Dendritic cell treated with granulocyte-macrophage colony-stimulating factor and Interleukin-4, amounts not matched to agents 40 ng/mL and 50 ng/mL, for 4 days (primary cell): ENCODE results near the gene KXD1.
"Not testable (repeated sequence)": the region's sequence is repeated elsewhere in the genome, so short reads cannot be mapped to it uniquely, and the experiment has no call there.

Source experiments
- H3K27ac Mint-ChIP-seq: one replicate; pipeline ENCODE4 v1.8.0; 2022; ENCODE audit warnings: mild to moderate bottlenecking, mixed read lengths
- H3K27me3 Mint-ChIP-seq: one replicate; pipeline ENCODE4 v1.8.0; 2022; ENCODE audit warnings: mild to moderate bottlenecking, mixed read lengths
- H3K36me3 Mint-ChIP-seq: one replicate; pipeline ENCODE4 v1.8.0; 2022; ENCODE audit warnings: low read depth, mixed read lengths
- H3K4me1 Mint-ChIP-seq: one replicate; pipeline ENCODE4 v1.8.0; 2022; ENCODE audit warnings: low read depth, mixed read lengths
- H3K4me3 Mint-ChIP-seq: one replicate; pipeline ENCODE4 v1.8.0; 2022; ENCODE audit warnings: mild to moderate bottlenecking, moderate library complexity, mixed read lengths
- H3K9me3 Mint-ChIP-seq: one replicate; pipeline ENCODE4 v1.8.0; 2022; ENCODE audit warnings: mixed read lengths
- intact Hi-C: fragments of 100-400 bp; cut with micrococcal nuclease; formaldehyde crosslinking; loops from one replicate; pipeline ENCODE4 v1.15.0; 2022

Gene KXD1

GRCh38 chr19:18522124-18522861, 35.4 kb upstream of the KXD1 start:
- H3K4me1 Mint-ChIP-seq, result peaks cover 38% of the 10 kb centered on the region
- intact Hi-C loops, result loop anchor here (1.0 to 5.0 kb wide), 6 partner anchors 21 to 114 kb away; partner anchors contain the start of genes FKBP8, KXD1, REX1BD and UBA52
- H3K4me3 Mint-ChIP-seq, result peak overlapping the region; percentile 90
- H3K27me3 Mint-ChIP-seq, result no peaks in the 10 kb centered on the region
- H3K9me3 Mint-ChIP-seq, result no peaks in the 10 kb centered on the region
- H3K27ac Mint-ChIP-seq, result peak overlapping the region; percentile 88
- peaks cover 39% of the 10 kb centered on the region for H3K36me3 Mint-ChIP-seq

GRCh38 chr19:18522862-18523440, 34.7 kb upstream of the KXD1 start:
- peak overlapping the region; percentile 88 for H3K27ac Mint-ChIP-seq
- not testable (repeated sequence) for H3K4me3 Mint-ChIP-seq, H3K27me3 Mint-ChIP-seq, H3K9me3 Mint-ChIP-seq
- H3K4me1 Mint-ChIP-seq, result peaks cover 32% of the 10 kb centered on the region
- intact Hi-C loops, result loop anchor here (1.0 to 5.0 kb wide), 6 partner anchors 20 to 113 kb away; partner anchors contain the start of genes FKBP8, KXD1, REX1BD and UBA52
- peaks cover 37% of the 10 kb centered on the region for H3K36me3 Mint-ChIP-seq

- Mint-ChIP-seq H3K27me3 (no peaks in the 10 kb centered on the region), H3K27ac (peak overlapping the region; percentile 17), H3K4me3 (no peak overlapping the region), H3K9me3 (no peaks in the 10 kb centered on the region), H3K36me3 (peaks cover 32% of the 10 kb centered on the region), H3K4me1 (peaks cover 24% of the 10 kb centered on the region)
- intact Hi-C loops, result loop anchor here (5.0 kb wide), 2 partner anchors 37 to 63 kb away; partner anchors contain the start of gene REX1BD
These were observed 33.8 kb upstream of the KXD1 start for GRCh38 chr19:18523841-18524240.

- H3K9me3 Mint-ChIP-seq, result no peaks in the 10 kb centered on the region
- intact Hi-C loops, result no loop called here
- no peaks in the 10 kb centered on the region for H3K27me3 Mint-ChIP-seq
- peaks cover 11% of the 10 kb centered on the region for H3K36me3 Mint-ChIP-seq
- H3K4me3 Mint-ChIP-seq, result no peak overlapping the region
- H3K27ac Mint-ChIP-seq, result no peak overlapping the region
- H3K4me1 Mint-ChIP-seq, result no peaks in the 10 kb centered on the region
These were observed 31.4 kb upstream of the KXD1 start for GRCh38 chr19:18526316-18526715.

- H3K27me3 Mint-ChIP-seq, result no peaks in the 10 kb centered on the region
- peaks cover 37% of the 10 kb centered on the region for H3K36me3 Mint-ChIP-seq
- intact Hi-C loops, result no loop called here
- no peaks in the 10 kb centered on the region for H3K4me1 Mint-ChIP-seq
- no peaks in the 10 kb centered on the region for H3K9me3 Mint-ChIP-seq
- H3K4me3 Mint-ChIP-seq, result no peak overlapping the region
- H3K27ac Mint-ChIP-seq, result peak overlapping the region; percentile 28
These were observed 27.9 kb upstream of the KXD1 start for GRCh38 chr19:18529782-18530181.

GRCh38 chr19:18531485-18531884, 26.2 kb upstream of the KXD1 start:
- Mint-ChIP-seq H3K27me3 (no peaks in the 10 kb centered on the region), H3K27ac (no peak overlapping the region), H3K9me3 (no peaks in the 10 kb centered on the region), H3K4me3 (no peak overlapping the region), H3K36me3 (peaks cover 53% of the 10 kb centered on the region), H3K4me1 (no peaks in the 10 kb centered on the region)
- intact Hi-C loops, result no loop called here

- Mint-ChIP-seq H3K9me3 (no peaks in the 10 kb centered on the region), H3K4me3 (no peak overlapping the region), H3K27ac (no peak overlapping the region), H3K27me3 (no peaks in the 10 kb centered on the region), H3K36me3 (peaks cover 62% of the 10 kb centered on the region), H3K4me1 (no peaks in the 10 kb centered on the region)
- intact Hi-C loops, result no loop called here
These were observed 25.3 kb upstream of the KXD1 start for GRCh38 chr19:18532168-18532890.

GRCh38 chr19:18533058-18533457, 24.6 kb upstream of the KXD1 start:
- H3K9me3 Mint-ChIP-seq, result no peaks in the 10 kb centered on the region
- no peak overlapping the region for H3K4me3 Mint-ChIP-seq
- H3K36me3 Mint-ChIP-seq, result peaks cover 69% of the 10 kb centered on the region
- H3K4me1 Mint-ChIP-seq, result no peaks in the 10 kb centered on the region
- intact Hi-C loops, result no loop called here
- no peaks in the 10 kb centered on the region for H3K27me3 Mint-ChIP-seq
- H3K27ac Mint-ChIP-seq, result no peak overlapping the region

- H3K4me3 Mint-ChIP-seq, result no peak overlapping the region
- no peaks in the 10 kb centered on the region for H3K9me3 Mint-ChIP-seq
- H3K36me3 Mint-ChIP-seq, result peaks cover 99% of the 10 kb centered on the region
- H3K27me3 Mint-ChIP-seq, result no peaks in the 10 kb centered on the region
- no peak overlapping the region for H3K27ac Mint-ChIP-seq
- intact Hi-C loops, result no loop called here
- peaks cover 8% of the 10 kb centered on the region for H3K4me1 Mint-ChIP-seq
These were observed 21.2 kb upstream of the KXD1 start for GRCh38 chr19:18536475-18536874.

GRCh38 chr19:18537431-18537830, 20.2 kb upstream of the KXD1 start:
- Mint-ChIP-seq H3K4me3 (no peak overlapping the region), H3K36me3 (peaks cover 94% of the 10 kb centered on the region), H3K27me3 (no peaks in the 10 kb centered on the region), H3K9me3 (no peaks in the 10 kb centered on the region), H3K4me1 (peaks cover 18% of the 10 kb centered on the region), H3K27ac (no peak overlapping the region)
- intact Hi-C loops, result no loop called here

GRCh38 chr19:18538115-18538514, 19.6 kb upstream of the KXD1 start:
- Mint-ChIP-seq H3K4me1 (peaks cover 22% of the 10 kb centered on the region), H3K9me3 (no peaks in the 10 kb centered on the region), H3K4me3 (no peak overlapping the region), H3K27ac (no peak overlapping the region), H3K27me3 (no peaks in the 10 kb centered on the region), H3K36me3 (peaks cover 88% of the 10 kb centered on the region)
- intact Hi-C loops, result no loop called here

GRCh38 chr19:18539372-18539771, 18.3 kb upstream of the KXD1 start:
- peaks cover 29% of the 10 kb centered on the region for H3K4me1 Mint-ChIP-seq
- H3K27ac Mint-ChIP-seq, result no peak overlapping the region
- no peaks in the 10 kb centered on the region for H3K27me3 Mint-ChIP-seq
- peaks cover 75% of the 10 kb centered on the region for H3K36me3 Mint-ChIP-seq
- H3K9me3 Mint-ChIP-seq, result no peaks in the 10 kb centered on the region
- intact Hi-C loops, result no loop called here
- no peak overlapping the region for H3K4me3 Mint-ChIP-seq

- H3K4me3 Mint-ChIP-seq, H3K27me3 Mint-ChIP-seq, H3K27ac Mint-ChIP-seq, H3K9me3 Mint-ChIP-seq, intact Hi-C loops: not testable (repeated sequence)
- Mint-ChIP-seq H3K4me1 (peaks cover 38% of the 10 kb centered on the region), H3K36me3 (peaks cover 68% of the 10 kb centered on the region)
These were observed 17.5 kb upstream of the KXD1 start for GRCh38 chr19:18540200-18540599.
